SK-N-SH treated with all-trans-retinoic acid at 6 μM for 48 hours (cell line): ENCODE results near the gene ALLC.

Experiments
- ATAC-seq: fragments of 200-7000 bp; cut with Tn5 transposase; 3 replicates; pipeline ENCODE4 v1.9.1; 2020; ENCODE audit warnings: mild to moderate bottlenecking, moderate library complexity
- ARNTL ChIP-seq: fragments of 450-650 bp; formaldehyde crosslinking; IDR thresholded peaks from 2 replicates; pipeline ENCODE4 v1.5.0; 2020; ENCODE audit warnings: low read depth, mild to moderate bottlenecking, moderate library complexity, borderline replicate concordance
- BACH2 ChIP-seq: fragments of 250-450 bp; sonication (Bioruptor Pico); IDR thresholded peaks from 2 replicates; pipeline ENCODE4 v1.9.0; 2021; ENCODE audit warnings: mild to moderate bottlenecking, borderline replicate concordance
- CREB5 ChIP-seq: fragments of 250-450 bp; sonication (Bioruptor Pico); IDR thresholded peaks from 2 replicates; pipeline ENCODE4 v1.5.1; 2020; ENCODE audit warnings: low read depth, mild to moderate bottlenecking, moderate library complexity
- CSDC2 ChIP-seq: fragments of 250-450 bp; sonication (Bioruptor Pico); IDR thresholded peaks from 2 replicates; pipeline ENCODE4 v1.5.0; 2020; ENCODE audit warnings: mild to moderate bottlenecking, moderate library complexity
- CSRNP3 ChIP-seq: fragments of 250-450 bp; sonication (Bioruptor Pico); IDR thresholded peaks from 2 replicates; pipeline ENCODE4 v1.5.1; 2021; ENCODE audit warnings: mild to moderate bottlenecking, moderate library complexity
- ESRRG ChIP-seq: fragments of 250-450 bp; sonication (Bioruptor Pico); IDR thresholded peaks from 2 replicates; pipeline ENCODE4 v1.6.1; 2021; ENCODE audit warnings: mild to moderate bottlenecking
- GLIS3 ChIP-seq: fragments of 250-450 bp; sonication (Bioruptor Pico); IDR thresholded peaks from 2 replicates; pipeline ENCODE4 v1.5.0; 2020; ENCODE audit warnings: mild to moderate bottlenecking, moderate library complexity
- ISL1 ChIP-seq: fragments of 250-450 bp; sonication (Bioruptor Pico); IDR thresholded peaks from 2 replicates; pipeline ENCODE4 v2.1.2; 2022; ENCODE audit warnings: mild to moderate bottlenecking, moderate library complexity
- PATZ1 ChIP-seq: fragments of 250-450 bp; sonication (Bioruptor Pico); IDR thresholded peaks from 2 replicates; pipeline ENCODE4 v1.8.0; 2020; ENCODE audit warnings: mild to moderate bottlenecking, moderate library complexity, borderline replicate concordance
- POU6F1 ChIP-seq: fragments of 250-450 bp; sonication (Bioruptor Pico); IDR thresholded peaks from 2 replicates; pipeline ENCODE4 v1.8.0; 2021; ENCODE audit warnings: low read depth, mild to moderate bottlenecking, moderate library complexity, borderline replicate concordance
- PPARA ChIP-seq: fragments of 250-450 bp; sonication (Bioruptor Pico); IDR thresholded peaks from 2 replicates; pipeline ENCODE4 v1.5.0; 2020; ENCODE audit warnings: mild to moderate bottlenecking, borderline replicate concordance
- RARB ChIP-seq: fragments of 250-450 bp; sonication (Bioruptor Pico); IDR thresholded peaks from 2 replicates; pipeline ENCODE4 v1.8.0; 2021; ENCODE audit warnings: mild to moderate bottlenecking, moderate library complexity
- SNAI2 ChIP-seq: fragments of 250-450 bp; sonication (Bioruptor Pico); IDR thresholded peaks from 2 replicates; pipeline ENCODE4 v1.5.0; 2020; ENCODE audit warnings: mild to moderate bottlenecking, moderate library complexity
- TCF4 ChIP-seq: fragments of 250-450 bp; sonication (Bioruptor Pico); IDR thresholded peaks from 2 replicates; pipeline ENCODE4 v1.8.0; 2021; ENCODE audit warnings: mild to moderate bottlenecking, moderate library complexity, borderline replicate concordance
- TSHZ2 ChIP-seq: fragments of 250-450 bp; sonication (Bioruptor Pico); IDR thresholded peaks from 2 replicates; pipeline ENCODE4 v1.5.0; 2020; ENCODE audit warnings: mild to moderate bottlenecking, moderate library complexity
- ZC3H10 ChIP-seq: fragments of 250-450 bp; sonication (Bioruptor Pico); IDR thresholded peaks from 2 replicates; pipeline ENCODE4 v1.5.1; 2021; ENCODE audit warnings: mild to moderate bottlenecking, moderate library complexity
- ZFP3 ChIP-seq: fragments of 250-450 bp; sonication (Bioruptor Pico); IDR thresholded peaks from 2 replicates; pipeline ENCODE4 v1.5.0; 2020; ENCODE audit warnings: mild to moderate bottlenecking, moderate library complexity
- ZFP30 ChIP-seq: fragments of 450-650 bp; formaldehyde crosslinking; IDR thresholded peaks from 2 replicates; pipeline ENCODE4 v1.5.0; 2022; ENCODE audit warnings: mild to moderate bottlenecking, moderate library complexity
- ZNF70 ChIP-seq: fragments of 450-650 bp; formaldehyde crosslinking; IDR thresholded peaks from 2 replicates; pipeline ENCODE4 v1.5.0; 2020; ENCODE audit warnings: mild to moderate bottlenecking, moderate library complexity
- ZNF8 ChIP-seq: fragments of 450-650 bp; formaldehyde crosslinking; IDR thresholded peaks from 2 replicates; pipeline ENCODE4 v1.5.0; 2020; ENCODE audit warnings: mild to moderate bottlenecking, moderate library complexity

The ALLC gene

GRCh38 chr2:3664925-3665324, 6.9 kb downstream of the ALLC start:
- no peak for TF ChIP-seq CSRNP3 (CRISPR knock-in tag)
- no peak for TF ChIP-seq ZFP3 (CRISPR knock-in tag)
- no peak for TF ChIP-seq PPARA (CRISPR knock-in tag)
- no peak for TF ChIP-seq BACH2 (CRISPR knock-in tag)
- TF ChIP-seq ISL1 (CRISPR knock-in tag) = no peak
- TF ChIP-seq ARNTL (CRISPR knock-in tag) = no peak
- TF ChIP-seq SNAI2 = no peak
- no peak for TF ChIP-seq ZFP30 (CRISPR knock-in tag)
- TF ChIP-seq ESRRG (CRISPR knock-in tag) = no peak
- TF ChIP-seq GLIS3 (CRISPR knock-in tag) = no peak
- TF ChIP-seq TSHZ2 (CRISPR knock-in tag) = no peak
- TF ChIP-seq CREB5 (CRISPR knock-in tag) = no peak
- no peak for TF ChIP-seq ZNF70
- TF ChIP-seq POU6F1 = no peak
- no peak for TF ChIP-seq TCF4
- no peak for TF ChIP-seq PATZ1 (CRISPR knock-in tag)
- no peak for ATAC-seq

GRCh38 chr2:3665886-3666612, 8.0 kb downstream of the ALLC start:
- no peak for ATAC-seq
- TF ChIP-seq CREB5 (CRISPR knock-in tag) (no peak), ZFP3 (CRISPR knock-in tag) (no peak), RARB (no peak), CSRNP3 (CRISPR knock-in tag) (no peak), ZNF8 (CRISPR knock-in tag) (no peak), CSDC2 (CRISPR knock-in tag) (no peak), ARNTL (CRISPR knock-in tag) (no peak), ZC3H10 (CRISPR knock-in tag) (no peak)
